Hepatocyte (in vitro differentiated cells): Measurements from ENCODE around the gene IL20. TPM values are rescaled to one million over a fixed set of nuclear protein-coding genes. Genes with fewer than 3 reads are reported as not detected.

Experiments
- DNase-seq: peaks from one replicate; pipeline ENCODE4 v3.0.0-alpha.2; 2016; ENCODE audit warnings: low spot score
- H2AFZ ChIP-seq: fragments of 200-600 bp; sonication (generic); 2 replicates; pipeline ENCODE4 v1.6.0; 2016; ENCODE audit warnings: antibody characterized with exemption, mild to moderate bottlenecking
- H3K27ac ChIP-seq: fragments of 200-600 bp; sonication (generic); 2 replicates; pipeline ENCODE4 v1.5.1; 2016; ENCODE audit warnings: mild to moderate bottlenecking
- H3K27me3 ChIP-seq: fragments of 200-600 bp; sonication (generic); 2 replicates; pipeline ENCODE4 v1.6.1; 2016
- H3K36me3 ChIP-seq: fragments of 200-600 bp; sonication (generic); replicated peaks from 2 replicates; pipeline ENCODE4 v1.5.1; 2016; ENCODE audit warnings: low read depth; ENCODE audit not compliant: insufficient read depth
- H3K4me1 ChIP-seq: fragments of 200-600 bp; sonication (generic); 2 replicates; pipeline ENCODE4 v1.5.1; 2016; ENCODE audit warnings: mild to moderate bottlenecking, moderate library complexity; ENCODE audit not compliant: insufficient read depth
- H3K4me2 ChIP-seq: fragments of 200-600 bp; sonication (generic); 2 replicates; pipeline ENCODE4 v1.6.0; 2016
- H3K4me3 ChIP-seq: fragments of 200-600 bp; sonication (generic); 2 replicates; pipeline ENCODE4 v1.5.1; 2016; ENCODE audit warnings: mild to moderate bottlenecking
- H3K79me2 ChIP-seq: fragments of 200-600 bp; sonication (generic); 2 replicates; pipeline ENCODE4 v1.6.0; 2017; ENCODE audit warnings: mild to moderate bottlenecking
- H3K9me2 ChIP-seq: fragments of 200-600 bp; sonication (generic); replicated peaks from 2 replicates; pipeline ENCODE4 v1.6.0; 2017; ENCODE audit warnings: mild to moderate bottlenecking; ENCODE audit not compliant: insufficient read depth
- H3K9me3 ChIP-seq: fragments of 200-600 bp; sonication (generic); 2 replicates; pipeline ENCODE4 v1.5.1; 2016; ENCODE audit warnings: low read depth, mild to moderate bottlenecking
- H4K20me1 ChIP-seq: fragments of 200-600 bp; sonication (generic); 2 replicates; pipeline ENCODE4 v1.6.0; 2016; ENCODE audit warnings: mild to moderate bottlenecking; ENCODE audit not compliant: insufficient read depth, poor library complexity, severe bottlenecking
- CTCF ChIP-seq: fragments of 200-600 bp; sonication (generic); IDR thresholded peaks from 2 replicates; pipeline ENCODE4 v1.5.1; 2016; ENCODE audit warnings: antibody characterized with exemption, mild to moderate bottlenecking; ENCODE audit not compliant: poor library complexity
- EZH2 ChIP-seq: fragments of 200-600 bp; sonication (generic); IDR thresholded peaks from 2 replicates; pipeline ENCODE4 v1.6.1; 2016; ENCODE audit warnings: antibody characterized with exemption, mild to moderate bottlenecking, borderline replicate concordance
- EZH2phosphoT487 ChIP-seq: fragments of 200-600 bp; sonication (generic); IDR thresholded peaks from one replicate; pipeline ENCODE4 v1.6.1; 2018; ENCODE audit warnings: antibody characterized with exemption, mild to moderate bottlenecking, low read depth, moderate library complexity; ENCODE audit not compliant: unreplicated experiment, severe bottlenecking
- WGBS: methylation state at CpG from one replicate; pipeline ENCODE4 v1.1.6; 2016; ENCODE audit warnings: low lambda C conversion rate; ENCODE audit errors: missing lambda C conversion rate; 5-methylcytosine and 5-hydroxymethylcytosine counted together
- polyA plus RNA-seq: library from polyadenylated mRNA; unstranded; fragments of >200 nt; fragmentation: Nextera tagmentation; extraction: Ambion mirVana; gene quantifications from 2 replicates; pipeline ENCODE4 v1.2.1, GENCODE V29; 2016
- total RNA-seq: library from RNA; depleted of rRNA; stranded (reverse); fragments of >200 nt; gene quantifications from 2 replicates; pipeline ENCODE4 v1.2.3, GENCODE V29; 2014

IL20 gene
- total and polyA plus RNA-seq, 2 experiments from 2014 or later: not detected

- no peak for DNase-seq
- Histone ChIP-seq H3K27ac (no peak overlapping the region), H3K9me2 (no peaks in the 10 kb centered on the region), H2AFZ (no peak overlapping the region), H3K4me1 (no peaks in the 10 kb centered on the region), H3K4me2 (no peak overlapping the region), H3K79me2 (no peaks in the 10 kb centered on the region), H3K4me3 (no peak overlapping the region), H3K27me3 (peaks cover 23% of the 10 kb centered on the region), H3K9me3 (no peaks in the 10 kb centered on the region), H4K20me1 (no peaks in the 10 kb centered on the region), H3K36me3 (no peaks in the 10 kb centered on the region)
- TF ChIP-seq EZH2 (no peak), EZH2phosphoT487 (no peak), CTCF (no peak)
- 82% methylated on average over 2 of the region's 2 CpGs for WGBS
Observed at GRCh38 chr1:206903687-206904086, 38.3 kb downstream of the IL20 start.

- no peaks in the 10 kb centered on the region for H4K20me1 ChIP-seq
- no peak for TF ChIP-seq EZH2
- no peak for TF ChIP-seq EZH2phosphoT487
- no peak for TF ChIP-seq CTCF
- H3K27me3 ChIP-seq: peaks cover 26% of the 10 kb centered on the region
- DNase-seq: no peak
- no peaks in the 10 kb centered on the region for H3K9me3 ChIP-seq
- H3K4me1 ChIP-seq: peaks cover 4% of the 10 kb centered on the region
- WGBS: 88% methylated on average over 10 of the region's 10 CpGs
- no peaks in the 10 kb centered on the region for H3K36me3 ChIP-seq
- H3K79me2 ChIP-seq: no peaks in the 10 kb centered on the region
- no peaks in the 10 kb centered on the region for H3K9me2 ChIP-seq
- no peak overlapping the region for H3K4me2 ChIP-seq
- no peak overlapping the region for H2AFZ ChIP-seq
- H3K27ac ChIP-seq: no peak overlapping the region
- H3K4me3 ChIP-seq: no peak overlapping the region
Observed at GRCh38 chr1:206904423-206905142, 39.2 kb downstream of the IL20 start.

GRCh38 chr1:206905295-206906164 is 40.1 kb downstream of the IL20 start:
- peaks cover 30% of the 10 kb centered on the region for H3K27me3 ChIP-seq
- no peaks in the 10 kb centered on the region for H3K79me2 ChIP-seq
- TF ChIP-seq EZH2phosphoT487: no peak
- TF ChIP-seq CTCF: no peak
- no peak for TF ChIP-seq EZH2
- H3K9me2 ChIP-seq: no peaks in the 10 kb centered on the region
- 62% methylated on average over 4 of the region's 4 CpGs for WGBS
- H3K27ac ChIP-seq: no peak overlapping the region
- no peak overlapping the region for H3K4me3 ChIP-seq
- H3K4me1 ChIP-seq: peaks cover 4% of the 10 kb centered on the region
- H3K36me3 ChIP-seq: no peaks in the 10 kb centered on the region
- H4K20me1 ChIP-seq: no peaks in the 10 kb centered on the region
- no peak for DNase-seq
- no peak overlapping the region for H3K4me2 ChIP-seq
- H3K9me3 ChIP-seq: no peaks in the 10 kb centered on the region
- H2AFZ ChIP-seq: no peak overlapping the region
